Spleen (tissue), 7 donors: ENCODE data around the gene PLA1A.

Experiments
- POLR2A ChIP-seq, 3 donors: fragments of 450-650 bp; IDR thresholded peaks; one replicate each; pipeline ENCODE4 v1.5.1; 2017; ENCODE audit warnings: antibody characterized with exemption in 3 of 3, mild to moderate bottlenecking in 1 of 3
- POLR2AphosphoS5 ChIP-seq, 3 donors: sonication (generic); formaldehyde crosslinking; IDR thresholded peaks; one replicate each; pipeline ENCODE4 v1.5.1; 2017; ENCODE audit warnings: antibody characterized with exemption in 3 of 3
- TF ChIP-seq, protein P1 (sequence below), 11 experiments: fragments of 200-600 bp in 7 of 11; fragments of 450-650 bp in 4 of 11; sonication (generic) in 4 of 11; IDR thresholded peaks in 8 of 11; conservative IDR thresholded peaks in 3 of 11; 1 replicate in 7 of 11; 2 replicates in 4 of 11; pipeline versions ENCODE4 v1.4.0 to v1.8.0; 2016 to 2021; ENCODE audit warnings: antibody characterized with exemption in 11 of 11, inconsistent platforms in 4 of 11, mild to moderate bottlenecking in 1 of 11
- donor health status: DM: no; HTN: no; CAD: no; lungs with moderate emphysema.
- donor health status: DM: no; HTN: no; CAD: no.
- donor health status: DM: no; HTN: no; CAD: no.

DNA sequence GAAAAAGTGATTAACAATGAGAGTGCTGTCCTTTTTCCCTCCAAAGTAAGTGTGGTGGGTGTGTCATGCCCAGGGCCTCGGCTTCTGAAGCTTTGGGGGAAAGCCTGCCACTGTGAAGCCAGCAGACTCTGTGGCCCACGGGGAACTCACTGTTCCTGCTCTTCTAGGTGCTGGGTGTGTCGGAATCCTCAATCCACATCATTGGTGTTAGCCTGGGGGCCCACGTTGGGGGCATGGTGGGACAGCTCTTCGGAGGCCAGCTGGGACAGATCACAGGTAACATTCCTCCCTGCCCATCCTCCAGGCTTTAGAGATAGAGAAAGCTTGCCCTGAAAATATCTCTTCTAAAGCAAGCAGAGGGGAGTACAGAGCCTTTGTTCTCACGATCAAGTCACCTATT is 11.6 kb downstream of the PLA1A start:
- TF ChIP-seq POLR2AphosphoS5 (IDR thresholded peaks at IDR 0.05) (no peak), POLR2A (IDR thresholded peaks at IDR 0.05) (no peak)
- TF ChIP-seq, protein P1, sequence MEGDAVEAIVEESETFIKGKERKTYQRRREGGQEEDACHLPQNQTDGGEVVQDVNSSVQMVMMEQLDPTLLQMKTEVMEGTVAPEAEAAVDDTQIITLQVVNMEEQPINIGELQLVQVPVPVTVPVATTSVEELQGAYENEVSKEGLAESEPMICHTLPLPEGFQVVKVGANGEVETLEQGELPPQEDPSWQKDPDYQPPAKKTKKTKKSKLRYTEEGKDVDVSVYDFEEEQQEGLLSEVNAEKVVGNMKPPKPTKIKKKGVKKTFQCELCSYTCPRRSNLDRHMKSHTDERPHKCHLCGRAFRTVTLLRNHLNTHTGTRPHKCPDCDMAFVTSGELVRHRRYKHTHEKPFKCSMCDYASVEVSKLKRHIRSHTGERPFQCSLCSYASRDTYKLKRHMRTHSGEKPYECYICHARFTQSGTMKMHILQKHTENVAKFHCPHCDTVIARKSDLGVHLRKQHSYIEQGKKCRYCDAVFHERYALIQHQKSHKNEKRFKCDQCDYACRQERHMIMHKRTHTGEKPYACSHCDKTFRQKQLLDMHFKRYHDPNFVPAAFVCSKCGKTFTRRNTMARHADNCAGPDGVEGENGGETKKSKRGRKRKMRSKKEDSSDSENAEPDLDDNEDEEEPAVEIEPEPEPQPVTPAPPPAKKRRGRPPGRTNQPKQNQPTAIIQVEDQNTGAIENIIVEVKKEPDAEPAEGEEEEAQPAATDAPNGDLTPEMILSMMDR (IDR thresholded peaks at IDR 0.05 in 8 of 11, conservative IDR thresholded peaks at IDR 0.05 in 3 of 11) = no peak
